GM12878 (cell line): Measurements from ENCODE around the gene ATRN.

Source experiments
- CTCF ChIP-seq, 3 experiments: IDR thresholded peaks in 2 of 3; conservative IDR thresholded peaks in 1 of 3; 2 replicates each; pipeline ENCODE4 v1.5.1; 2011; ENCODE audit warnings: low read depth in 3 of 3, low read length in 3 of 3, mild to moderate bottlenecking in 3 of 3, control low read depth in 2 of 3, moderate library complexity in 2 of 3, inconsistent platforms in 1 of 3, mixed read lengths in 1 of 3; ENCODE audit not compliant: control insufficient read depth in 2 of 3, insufficient read depth in 1 of 3; ENCODE audit errors: extremely low read depth in 1 of 3
- NBN ChIP-seq: fragments of 450-650 bp; IDR thresholded peaks from 2 replicates; pipeline ENCODE4 v1.6.1; 2016
- POLR2AphosphoS5 ChIP-seq: IDR thresholded peaks from 2 replicates; pipeline ENCODE4 v1.6.1; 2011; ENCODE audit warnings: mild to moderate bottlenecking, low read length, inconsistent platforms
- RAD21 ChIP-seq: IDR thresholded peaks from 2 replicates; pipeline ENCODE4 v1.6.1; 2011; ENCODE audit warnings: mild to moderate bottlenecking, low read depth, low read length, moderate library complexity; ENCODE audit not compliant: insufficient read depth
- TAF1 ChIP-seq: IDR thresholded peaks from 2 replicates; pipeline ENCODE4 v1.6.1; 2011; ENCODE audit warnings: mild to moderate bottlenecking, low read depth, low read length, borderline replicate concordance
- ZSCAN29 ChIP-seq: fragments of 450-650 bp; IDR thresholded peaks from 2 replicates; pipeline ENCODE4 v1.6.1; 2017; ENCODE audit warnings: mild to moderate bottlenecking, moderate library complexity
- TF ChIP-seq, protein P1 (sequence below): IDR thresholded peaks from 2 replicates; pipeline ENCODE4 v1.6.1; 2012; ENCODE audit warnings: low read depth, low read length, improper control_type of control experiment
- TF ChIP-seq, protein P2 (sequence below): fragments of 450-650 bp; formaldehyde crosslinking; IDR thresholded peaks from 2 replicates; pipeline ENCODE4 v1.4.0; 2020; ENCODE audit warnings: mild to moderate bottlenecking, moderate library complexity

- TF ChIP-seq CTCF (IDR thresholded peaks at IDR 0.05 in 2 of 3, conservative IDR thresholded peaks at IDR 0.05 in 1 of 3; ENCODE audit: control insufficient read depth in 2 of 3, extremely low read depth in 1 of 3, insufficient read depth in 1 of 3, low read depth in 3 of 3, low read length in 3 of 3) (no peak), RAD21 (no peak), TAF1 (no peak), NBN (no peak), POLR2AphosphoS5 (no peak), ZSCAN29 (no peak)
- TF ChIP-seq, protein P1, sequence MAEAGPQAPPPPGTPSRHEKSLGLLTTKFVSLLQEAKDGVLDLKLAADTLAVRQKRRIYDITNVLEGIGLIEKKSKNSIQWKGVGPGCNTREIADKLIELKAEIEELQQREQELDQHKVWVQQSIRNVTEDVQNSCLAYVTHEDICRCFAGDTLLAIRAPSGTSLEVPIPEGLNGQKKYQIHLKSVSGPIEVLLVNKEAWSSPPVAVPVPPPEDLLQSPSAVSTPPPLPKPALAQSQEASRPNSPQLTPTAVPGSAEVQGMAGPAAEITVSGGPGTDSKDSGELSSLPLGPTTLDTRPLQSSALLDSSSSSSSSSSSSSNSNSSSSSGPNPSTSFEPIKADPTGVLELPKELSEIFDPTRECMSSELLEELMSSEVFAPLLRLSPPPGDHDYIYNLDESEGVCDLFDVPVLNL, result no peak
- TF ChIP-seq, protein P2, sequence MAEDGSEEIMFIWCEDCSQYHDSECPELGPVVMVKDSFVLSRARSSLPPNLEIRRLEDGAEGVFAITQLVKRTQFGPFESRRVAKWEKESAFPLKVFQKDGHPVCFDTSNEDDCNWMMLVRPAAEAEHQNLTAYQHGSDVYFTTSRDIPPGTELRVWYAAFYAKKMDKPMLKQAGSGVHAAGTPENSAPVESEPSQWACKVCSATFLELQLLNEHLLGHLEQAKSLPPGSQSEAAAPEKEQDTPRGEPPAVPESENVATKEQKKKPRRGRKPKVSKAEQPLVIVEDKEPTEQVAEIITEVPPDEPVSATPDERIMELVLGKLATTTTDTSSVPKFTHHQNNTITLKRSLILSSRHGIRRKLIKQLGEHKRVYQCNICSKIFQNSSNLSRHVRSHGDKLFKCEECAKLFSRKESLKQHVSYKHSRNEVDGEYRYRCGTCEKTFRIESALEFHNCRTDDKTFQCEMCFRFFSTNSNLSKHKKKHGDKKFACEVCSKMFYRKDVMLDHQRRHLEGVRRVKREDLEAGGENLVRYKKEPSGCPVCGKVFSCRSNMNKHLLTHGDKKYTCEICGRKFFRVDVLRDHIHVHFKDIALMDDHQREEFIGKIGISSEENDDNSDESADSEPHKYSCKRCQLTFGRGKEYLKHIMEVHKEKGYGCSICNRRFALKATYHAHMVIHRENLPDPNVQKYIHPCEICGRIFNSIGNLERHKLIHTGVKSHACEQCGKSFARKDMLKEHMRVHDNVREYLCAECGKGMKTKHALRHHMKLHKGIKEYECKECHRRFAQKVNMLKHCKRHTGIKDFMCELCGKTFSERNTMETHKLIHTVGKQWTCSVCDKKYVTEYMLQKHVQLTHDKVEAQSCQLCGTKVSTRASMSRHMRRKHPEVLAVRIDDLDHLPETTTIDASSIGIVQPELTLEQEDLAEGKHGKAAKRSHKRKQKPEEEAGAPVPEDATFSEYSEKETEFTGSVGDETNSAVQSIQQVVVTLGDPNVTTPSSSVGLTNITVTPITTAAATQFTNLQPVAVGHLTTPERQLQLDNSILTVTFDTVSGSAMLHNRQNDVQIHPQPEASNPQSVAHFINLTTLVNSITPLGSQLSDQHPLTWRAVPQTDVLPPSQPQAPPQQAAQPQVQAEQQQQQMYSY (CRISPR knock-in tag), result no peak
Measured at GRCh38 chr20:3532089-3532615, 61.3 kb downstream of the ATRN start.
